Stimulated activated CD4-positive, alpha-beta T cell treated with anti-CD3 and anti-CD28 coated beads, Interleukin-1b, Interleukin-23, amount 100 ng/mL, for 24 hours (primary cell): ENCODE measurements around the gene CAMKK1.
"Not testable (repeated sequence)": the region's sequence is repeated elsewhere in the genome, so short reads cannot be mapped to it uniquely, and the experiment has no call there.

ENCODE experiments used
- DNase-seq, 4 experiments: peaks; one replicate each; pipeline ENCODE4 v3.0.0-alpha.2; 2020; ENCODE audit warnings: low read depth in 4 of 4, low spot score in 1 of 4

CAMKK1 gene

DNA sequence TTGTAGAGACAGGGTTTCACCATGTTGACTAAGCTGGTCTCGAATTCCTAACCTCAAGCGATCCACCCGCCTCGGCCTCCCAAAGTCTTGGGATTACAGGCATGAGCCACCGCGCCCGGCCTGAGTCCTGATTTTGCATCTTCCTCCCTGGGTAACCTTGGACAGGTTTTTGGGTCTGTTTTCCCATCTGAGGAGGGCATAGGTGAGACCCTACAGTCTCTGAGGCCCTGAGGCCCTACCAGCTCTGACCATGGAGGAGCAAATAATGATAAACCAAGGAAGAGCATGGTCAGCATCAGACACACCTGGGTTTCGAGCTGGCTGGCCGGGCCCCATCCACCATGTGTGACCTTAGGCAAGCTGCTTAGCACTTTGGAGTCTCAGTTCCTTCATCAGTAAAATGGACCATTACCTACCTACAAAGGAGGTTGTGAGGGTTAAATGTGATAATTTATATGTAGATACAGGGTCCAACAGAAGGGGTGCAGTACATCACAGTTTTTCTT is 45.6 kb downstream of the CAMKK1 start:
- no peak for DNase-seq

DNA sequence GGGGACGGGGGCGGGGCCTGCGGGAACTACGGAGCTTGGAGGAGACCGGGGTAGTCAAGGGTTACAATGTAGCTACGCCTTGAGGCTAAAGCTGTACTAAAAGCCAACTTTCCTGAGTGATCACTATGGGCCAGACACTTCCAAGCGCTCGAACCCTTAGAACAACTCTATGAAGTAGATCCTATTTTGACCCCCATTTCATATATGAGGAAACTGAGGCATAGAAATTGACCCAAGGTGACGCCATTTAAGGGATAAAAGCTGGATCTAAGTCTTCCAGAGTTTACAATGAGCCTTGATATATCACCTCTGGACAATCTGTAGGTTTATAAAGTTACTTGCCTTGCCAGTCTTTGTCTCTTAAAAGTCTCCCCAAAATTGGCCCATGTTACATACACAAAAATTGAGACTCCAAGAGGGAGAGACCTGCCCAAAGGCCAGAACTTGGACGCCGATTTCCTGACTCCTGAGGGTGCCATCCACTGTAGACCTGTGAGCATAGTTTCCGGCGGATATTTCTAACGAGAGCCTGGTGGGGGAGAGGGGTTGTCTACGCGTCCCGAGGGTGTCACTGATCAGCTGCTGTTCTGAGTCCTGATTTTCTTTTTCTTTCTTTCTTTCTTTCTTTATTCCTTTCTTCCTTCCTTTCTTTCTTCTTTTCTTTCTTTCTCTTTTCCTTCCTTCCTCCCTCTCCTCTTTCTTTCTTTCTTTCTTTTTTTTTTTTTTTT is 46.3 kb downstream of the CAMKK1 start:
- no peak for DNase-seq

DNA sequence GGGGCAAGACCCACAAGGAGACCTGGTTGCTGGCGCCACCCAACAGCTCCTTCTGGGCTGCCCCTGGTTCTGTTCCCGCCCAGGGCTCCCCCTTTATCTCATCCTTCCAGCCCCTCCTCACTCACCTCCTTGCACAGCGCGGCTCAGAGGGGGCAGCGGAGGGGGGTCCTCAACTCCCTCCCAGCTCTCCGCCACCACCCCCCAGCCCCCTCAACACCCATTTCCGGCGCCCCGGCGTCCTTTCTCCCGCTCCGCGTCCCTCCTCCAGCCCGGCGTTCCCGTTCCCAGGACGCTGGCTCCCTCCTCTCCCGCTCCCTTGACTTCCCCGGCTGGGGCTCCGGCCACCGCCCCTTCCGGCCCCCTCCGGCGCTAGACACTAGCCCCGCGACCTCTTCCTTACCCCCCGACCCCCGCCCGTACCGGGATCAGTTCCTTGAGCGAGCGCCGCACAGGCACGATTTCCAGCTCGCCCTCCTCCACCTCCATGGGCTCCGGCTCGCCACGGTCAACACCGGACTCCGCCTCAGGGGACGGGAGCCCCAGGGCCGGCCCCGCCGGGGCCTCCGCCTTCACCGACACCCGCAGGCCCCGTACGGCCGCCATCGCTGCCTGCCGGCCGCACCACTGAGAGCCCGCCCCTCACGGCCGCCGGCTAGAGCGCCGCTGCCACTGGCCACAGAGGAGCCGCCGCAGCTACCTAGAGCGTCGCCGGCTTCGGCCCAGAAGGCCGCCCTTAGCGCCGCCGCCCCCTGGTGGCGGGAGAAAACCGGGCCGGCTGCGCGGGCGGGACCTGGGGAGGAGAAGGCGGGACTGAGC is 47.0 kb downstream of the CAMKK1 start, which contains the start of gene NCBP3:
TSS of gene NCBP3 (minus strand) at position 626 of the 816 bp plus-strand sequence. CDS start at position 603, 23 bp downstream.
- peak; percentile 77 to 90 (median 85) for DNase-seq

DNA sequence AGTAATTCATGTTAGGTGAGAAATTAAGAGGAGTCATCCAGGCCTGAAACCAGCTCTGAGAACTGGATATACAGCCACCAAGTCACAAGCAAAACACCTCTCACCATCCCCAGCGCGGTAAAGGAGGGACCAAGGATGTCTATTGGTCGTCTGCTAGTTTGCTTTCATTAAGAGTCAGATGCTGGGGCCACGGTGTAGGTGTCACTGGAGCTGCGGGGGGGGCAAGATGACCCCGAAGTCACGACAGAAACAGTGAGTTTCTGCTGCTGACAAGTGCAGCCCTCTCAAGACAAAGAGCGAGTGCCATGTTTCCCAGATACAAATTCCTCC is 47.6 kb downstream of the CAMKK1 start:
- DNase-seq, result peak in 3 of 4 experiments; percentile 8 to 27 (median 9)

DNA sequence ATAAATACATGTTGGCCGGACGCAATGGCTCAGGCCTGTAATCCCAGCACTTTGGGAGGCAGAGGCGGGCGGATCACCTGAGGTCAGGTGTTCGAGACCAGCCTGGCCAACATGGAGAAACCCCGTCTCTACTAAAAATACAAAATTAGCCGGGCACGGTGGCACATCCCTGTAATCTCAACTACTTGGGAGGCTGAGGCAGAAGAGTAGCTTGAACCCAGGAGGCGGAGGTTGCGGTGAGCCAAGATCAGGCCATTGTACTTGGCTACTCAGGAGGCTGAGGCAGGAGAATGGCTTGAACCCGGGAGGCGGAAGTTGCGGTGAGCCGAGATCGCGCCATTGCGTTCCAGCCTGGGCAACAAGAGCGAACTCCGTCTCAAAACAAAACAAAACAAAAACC is 48.3 kb downstream of the CAMKK1 start:
- DNase-seq, result not testable (repeated sequence)

DNA sequence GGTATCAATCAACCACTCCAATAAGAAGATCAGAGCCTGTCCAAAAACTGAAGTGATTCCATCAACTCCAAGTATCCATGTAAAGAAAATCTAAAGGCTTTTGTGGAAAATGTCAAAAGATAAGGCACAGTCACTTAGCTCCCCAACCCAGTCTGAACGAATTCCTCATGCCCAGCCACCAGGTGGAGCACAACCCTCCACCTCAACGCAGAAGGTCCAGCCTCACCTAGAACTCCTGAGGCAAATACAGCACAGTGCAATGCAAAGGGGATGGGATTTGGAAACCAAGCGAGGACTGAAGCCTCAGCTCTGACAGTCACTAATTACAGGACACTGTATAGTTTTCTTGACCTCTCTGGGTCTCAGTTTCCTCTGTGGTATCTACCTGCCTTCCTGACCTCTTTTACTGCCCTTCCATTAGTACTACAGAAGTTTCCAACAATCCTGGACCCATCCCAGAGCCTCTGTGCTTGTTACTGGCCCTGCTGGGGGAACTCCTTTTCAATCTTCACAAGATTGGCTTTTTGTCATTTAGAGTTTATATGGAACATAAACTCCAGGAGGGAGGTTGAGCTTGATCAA is 48.8 kb downstream of the CAMKK1 start:
- DNase-seq, result peak in 2 of 4 experiments; percentile 20 to 25

DNA sequence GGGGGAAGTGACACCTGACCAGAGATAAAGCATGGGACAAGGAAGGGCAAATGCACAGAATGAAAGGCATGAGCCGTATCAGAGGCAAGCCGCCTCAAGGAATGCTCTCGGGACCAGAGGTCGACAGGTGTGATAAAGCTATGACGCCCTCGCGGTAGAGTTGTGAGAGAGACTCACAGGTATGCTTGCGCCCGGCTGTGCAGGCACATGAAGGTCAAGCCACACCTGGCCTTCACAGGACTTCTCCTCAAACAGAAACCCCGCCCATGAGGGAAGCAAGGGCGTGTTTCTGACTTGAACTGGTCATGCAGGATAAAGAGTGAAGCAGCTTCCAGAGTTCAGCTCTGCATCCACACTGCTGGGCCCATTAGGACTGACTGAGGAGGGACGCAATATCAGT is 54.6 kb downstream of the CAMKK1 start:
- no peak for DNase-seq

DNA sequence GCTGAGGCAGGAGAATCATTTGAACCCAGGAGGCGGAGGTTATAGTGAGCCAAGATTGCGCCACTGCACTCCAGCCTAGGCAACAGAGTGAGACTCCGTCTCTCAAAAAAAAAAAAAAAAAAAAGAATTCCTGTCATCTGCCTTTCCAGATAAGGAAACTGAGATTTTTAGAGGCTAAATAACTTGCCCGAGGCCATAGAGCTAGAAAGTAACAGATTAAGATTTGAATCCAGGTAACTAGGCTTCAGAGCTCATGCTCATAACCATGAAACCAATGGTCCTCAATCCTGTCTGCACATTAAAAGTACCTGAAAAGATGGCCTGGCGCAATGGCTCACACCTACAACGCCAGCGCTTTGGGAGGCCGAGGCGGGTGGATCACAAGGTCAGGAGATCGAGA is 56.3 kb downstream of the CAMKK1 start:
- no peak for DNase-seq

DNA sequence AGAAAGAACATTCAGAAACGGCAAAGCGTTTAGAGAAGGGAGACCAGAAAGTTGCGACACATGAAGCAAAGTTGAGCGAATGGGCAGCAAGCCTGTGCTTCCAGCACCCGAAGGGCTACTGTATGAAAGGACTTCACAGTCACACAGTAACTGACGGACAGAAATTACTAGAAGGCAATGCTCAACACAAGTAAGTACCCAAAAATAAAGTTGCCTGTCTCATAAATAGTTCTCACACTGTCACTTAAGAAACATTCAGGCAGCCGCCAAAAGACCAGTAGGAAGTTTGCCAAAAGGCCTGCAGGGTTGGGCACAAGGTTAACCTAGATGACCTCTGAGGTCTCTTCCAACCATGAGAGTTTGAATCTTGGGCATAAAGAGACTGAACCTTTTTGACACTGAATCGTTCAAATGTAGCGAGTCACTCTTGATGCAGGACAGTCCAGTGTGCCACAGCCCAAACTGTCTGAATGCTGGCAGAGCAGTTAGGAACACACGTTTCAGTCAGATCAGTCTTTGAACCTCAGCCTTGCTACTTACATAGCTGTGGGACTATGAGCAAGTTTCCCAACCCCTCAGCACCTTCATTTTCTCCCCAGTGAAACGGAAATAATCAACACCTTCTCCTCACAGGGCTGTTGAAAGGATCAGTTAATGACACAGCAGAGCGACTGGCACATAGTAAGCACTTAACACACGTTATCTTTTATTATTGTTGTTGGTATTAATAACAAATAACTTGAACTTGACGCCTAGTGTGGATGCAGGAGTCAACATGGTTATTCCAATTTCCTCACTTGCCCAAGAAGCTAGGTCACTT is 57.2 kb downstream of the CAMKK1 start:
- DNase-seq, result no peak

DNA sequence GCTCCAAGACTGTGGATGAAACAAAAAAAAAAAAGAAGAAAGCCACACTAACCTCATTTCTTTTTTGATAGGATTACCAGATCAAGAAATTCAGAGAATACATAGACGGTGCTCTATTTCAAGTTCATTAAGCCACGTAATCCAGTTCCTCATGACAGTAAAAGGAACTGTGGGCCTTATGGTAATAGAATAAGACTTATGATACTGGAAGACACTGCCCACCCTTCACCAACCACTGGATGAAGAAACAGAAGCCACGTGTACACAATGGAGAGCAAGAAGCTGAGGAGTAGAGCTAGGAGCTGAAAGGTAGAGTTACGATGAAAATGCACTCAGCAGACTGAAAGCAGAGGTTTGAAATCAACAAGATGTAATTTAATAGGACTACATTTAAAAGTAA is 58.0 kb downstream of the CAMKK1 start:
- DNase-seq, result no peak

DNA sequence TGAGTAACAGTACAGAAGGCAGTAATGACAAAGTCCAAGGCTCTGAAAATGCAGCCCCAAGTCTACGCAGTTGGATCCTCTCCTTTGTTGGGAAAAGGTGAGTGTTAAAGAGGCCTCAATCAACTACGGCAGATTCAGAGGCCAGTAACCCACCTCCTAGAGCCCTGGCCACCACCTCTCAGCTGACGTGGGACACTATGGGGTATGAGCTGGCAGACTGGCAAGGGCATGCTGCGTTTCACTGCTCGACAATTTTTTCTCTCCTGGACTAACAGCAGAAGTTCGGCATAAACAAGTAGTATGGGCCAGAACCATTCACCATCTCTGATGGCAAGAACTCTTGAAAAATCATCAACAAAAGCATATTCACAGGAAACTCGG is 64.0 kb downstream of the CAMKK1 start:
- no peak for DNase-seq

DNA sequence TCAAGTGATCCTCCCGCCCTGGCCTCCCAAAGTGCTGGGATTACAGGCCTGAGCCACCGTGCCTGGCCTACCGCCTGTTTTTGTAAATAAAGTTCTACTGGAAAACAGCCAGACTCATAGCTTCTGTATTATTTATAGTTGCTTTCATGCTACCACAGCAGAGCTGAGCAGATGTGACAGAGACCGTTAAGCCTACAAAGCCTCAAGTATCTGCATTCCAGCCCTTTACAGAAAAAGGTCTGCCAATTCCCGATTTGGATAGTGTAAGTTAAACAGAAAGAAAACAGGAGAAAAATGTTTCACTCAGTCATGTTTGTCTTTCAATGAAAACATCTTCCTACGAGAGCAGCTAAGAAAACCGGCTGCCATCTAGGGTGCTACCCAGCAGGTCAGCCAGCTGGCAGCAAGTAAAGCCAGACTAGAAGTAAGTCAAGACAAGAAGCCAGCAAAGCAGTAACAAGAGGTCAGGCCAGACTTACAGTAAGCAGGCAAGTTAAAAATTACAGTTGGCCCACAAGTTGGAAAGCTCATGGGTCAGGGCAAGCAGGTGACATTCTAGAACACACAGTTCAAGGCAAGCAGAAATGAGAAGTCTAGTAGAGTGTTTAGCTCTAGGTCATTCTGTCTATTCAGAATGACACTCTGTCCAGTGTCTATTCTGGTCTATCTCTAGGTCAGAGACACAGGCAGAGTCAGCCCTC is 64.6 kb downstream of the CAMKK1 start:
- DNase-seq, result no peak

DNA sequence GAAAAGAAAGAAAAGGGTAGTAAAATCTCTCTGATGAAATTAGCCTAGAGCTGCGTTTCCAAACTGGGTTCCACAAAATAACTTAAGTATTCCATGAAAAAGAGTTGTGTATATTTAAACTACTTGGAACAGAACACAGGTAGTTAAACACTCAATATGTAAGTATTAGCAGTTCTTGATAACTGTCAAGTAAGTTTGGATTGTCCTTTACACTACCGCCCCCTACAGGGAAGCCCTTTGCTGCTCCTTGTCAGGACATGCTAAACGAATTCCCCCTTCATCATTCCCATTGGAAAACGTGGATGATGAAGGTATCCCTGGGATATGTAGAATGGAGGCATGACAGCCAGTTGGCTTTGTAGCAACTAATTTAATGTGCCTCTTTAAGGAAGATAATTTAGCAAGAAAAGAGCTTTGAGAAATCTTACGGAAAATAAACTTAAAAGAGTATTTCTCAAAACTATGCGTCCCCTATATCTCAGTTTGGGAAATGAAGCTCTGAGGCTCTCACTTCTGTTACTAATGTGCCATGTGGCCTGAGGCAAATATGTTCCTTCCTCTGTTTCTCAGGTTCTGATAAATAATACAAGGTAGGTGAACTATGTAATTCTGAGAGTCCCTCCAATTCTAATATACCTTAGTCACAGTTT is 65.6 kb downstream of the CAMKK1 start:
- peak; percentile 46 to 53 (median 48) for DNase-seq

DNA sequence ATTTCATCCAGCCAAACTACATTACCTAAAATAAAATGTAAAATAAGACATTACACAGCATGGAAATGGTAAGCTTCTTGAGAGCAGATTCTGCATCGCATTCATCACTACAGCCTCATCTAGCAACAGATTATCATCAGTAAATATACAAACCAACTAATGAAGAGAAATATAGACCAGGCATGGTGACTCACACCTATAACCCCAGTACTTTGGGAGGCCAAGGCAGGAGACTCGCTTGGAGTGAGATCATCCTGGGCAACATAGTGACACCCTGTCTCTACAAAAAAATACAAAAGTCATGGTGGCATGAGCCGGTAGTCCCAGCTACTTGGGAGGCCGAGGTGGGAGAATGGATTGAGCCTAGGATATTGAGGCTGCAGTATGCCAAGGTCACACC is 66.7 kb downstream of the CAMKK1 start:
- DNase-seq, result no peak

DNA sequence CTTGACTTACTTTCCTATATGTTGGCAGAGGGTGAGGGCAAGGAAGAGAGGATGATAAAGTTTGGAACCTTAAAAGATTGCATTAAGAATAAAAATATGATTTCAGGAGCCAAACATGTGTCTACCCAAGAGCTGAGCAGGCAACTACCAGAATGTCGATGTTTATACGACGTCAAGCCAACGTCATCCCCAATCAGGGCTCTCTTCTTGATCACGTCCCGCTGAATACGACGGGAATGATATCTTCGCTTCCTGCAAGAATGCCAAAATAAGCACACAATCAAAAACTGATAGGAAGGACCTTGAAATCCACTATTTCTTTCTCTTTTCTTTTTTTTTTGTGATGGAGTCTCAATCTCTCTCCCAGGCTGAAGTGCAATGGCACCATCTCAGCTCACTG is 71.8 kb downstream of the CAMKK1 start:
- DNase-seq, result no peak

DNA sequence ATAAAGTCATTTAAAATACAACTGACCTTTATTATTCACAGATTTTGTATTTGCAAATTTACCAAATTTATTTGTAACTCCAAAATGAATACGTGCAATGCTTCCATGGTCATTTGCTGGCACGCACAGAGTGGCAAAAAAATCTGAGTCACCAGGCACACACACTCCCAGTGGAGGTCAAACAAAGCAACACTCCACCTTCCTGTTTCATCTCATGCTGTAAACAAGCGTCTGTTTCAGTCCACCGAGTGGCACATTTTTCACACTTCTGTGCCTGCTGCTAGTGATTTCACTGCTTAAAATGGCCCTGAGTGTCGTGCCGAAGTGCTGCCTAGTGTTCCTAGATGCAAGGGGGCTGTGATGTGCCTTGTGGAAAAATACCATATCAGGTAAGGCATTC is 74.1 kb downstream of the CAMKK1 start:
- no peak for DNase-seq

DNA sequence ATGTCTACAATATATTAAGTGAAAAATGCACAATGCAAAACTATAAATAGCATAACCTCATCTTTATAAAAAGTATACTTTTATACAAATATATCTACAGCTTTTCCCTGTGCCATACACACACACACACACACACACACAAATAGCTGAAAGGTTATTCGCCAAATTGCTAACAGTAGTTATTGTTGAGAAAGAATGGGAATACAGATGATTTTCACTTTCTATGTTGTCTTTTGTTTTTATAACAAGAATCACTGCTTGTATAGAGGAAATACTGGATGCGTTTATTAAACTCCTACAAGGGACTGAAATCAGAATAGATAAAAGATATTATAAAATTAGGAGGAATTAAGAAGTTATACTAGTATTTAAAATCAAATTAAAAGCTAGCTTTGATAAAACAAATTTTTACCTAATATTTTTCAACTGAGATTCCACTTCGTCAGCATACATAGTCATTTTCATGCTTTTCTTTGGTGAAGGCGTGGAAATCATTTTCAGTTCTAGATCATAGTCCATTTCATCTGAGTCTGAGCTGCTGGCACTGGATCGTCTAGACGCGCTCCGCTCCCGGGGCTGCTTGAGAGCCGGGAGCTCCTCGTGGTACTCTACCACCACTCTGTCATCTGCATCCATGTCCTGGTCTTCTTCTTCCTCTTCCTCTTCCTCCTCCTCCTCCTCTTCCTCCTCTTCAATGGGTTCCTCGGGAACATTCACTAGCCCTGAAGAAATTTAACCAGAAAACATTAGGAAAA is 74.8 kb downstream of the CAMKK1 start:
- DNase-seq, result no peak

DNA sequence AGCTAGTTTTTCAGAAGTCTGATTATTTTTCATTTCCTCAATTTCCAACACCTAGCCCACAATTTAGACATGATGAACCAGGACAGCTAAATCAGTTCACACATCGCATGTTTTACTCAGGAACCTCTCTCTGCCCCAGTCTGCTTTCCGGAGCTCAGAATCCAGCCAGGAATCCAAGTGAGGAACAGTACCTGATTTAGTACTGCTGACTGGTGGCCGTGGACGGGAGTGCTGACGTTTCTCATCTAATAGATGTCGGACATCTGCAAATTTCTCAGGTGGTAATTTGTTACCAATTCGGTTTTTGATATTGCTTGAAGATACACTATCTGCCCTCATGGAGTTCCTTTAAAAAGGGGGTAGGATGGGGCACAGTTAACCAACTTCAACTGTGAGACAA is 76.9 kb downstream of the CAMKK1 start:
- DNase-seq, result no peak

DNA sequence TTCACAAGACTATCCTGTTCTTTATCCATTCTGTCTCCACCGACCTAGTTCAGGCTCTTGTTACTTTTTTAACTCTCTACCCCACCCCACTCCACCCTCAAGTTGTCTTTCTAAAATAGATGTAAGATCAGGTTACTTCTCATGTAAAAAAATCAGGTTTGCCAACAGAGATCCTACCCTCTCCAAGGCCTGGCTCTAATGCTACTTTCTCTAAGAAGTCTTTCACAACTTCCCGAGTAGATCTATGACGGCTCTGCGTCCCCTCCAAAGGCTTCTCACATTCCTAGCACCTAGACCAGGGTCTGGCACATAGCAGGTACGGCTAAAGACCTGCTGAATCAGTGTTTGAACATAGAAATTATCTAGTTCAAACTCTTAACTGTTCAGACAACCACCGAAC is 77.7 kb downstream of the CAMKK1 start:
- DNase-seq, result no peak
